Immature natural killer cell (primary cell): Measurements from ENCODE around the gene PSKH1. TPM values are rescaled to one million over a fixed set of nuclear protein-coding genes. Genes with fewer than 3 reads are reported as not detected.
A peak's percentile ranks its signal among the peaks of the same experiment; 100 is the strongest.

Source experiments
- DNase-seq, 3 donors: peaks; one replicate each; pipeline ENCODE4 v3.0.0; 2022; ENCODE audit warnings: mixed read lengths in 1 of 3
- H3K27ac Mint-ChIP-seq, 6 donors: one replicate each; pipeline ENCODE4 v1.8.0; 2020; ENCODE audit warnings: mixed read lengths in 6 of 6, mild to moderate bottlenecking in 5 of 6, inconsistent platforms in 4 of 6, moderate library complexity in 3 of 6
- H3K27me3 Mint-ChIP-seq, 3 donors: one replicate each; pipeline ENCODE4 v1.8.0; 2020 to 2021; ENCODE audit warnings: low read depth in 3 of 3, mild to moderate bottlenecking in 3 of 3, mixed read lengths in 3 of 3, moderate library complexity in 3 of 3, inconsistent platforms in 1 of 3
- H3K36me3 Mint-ChIP-seq, 3 donors: one replicate each; pipeline ENCODE4 v1.8.0; 2020; ENCODE audit warnings: mixed read lengths in 3 of 3, inconsistent platforms in 2 of 3, mild to moderate bottlenecking in 2 of 3
- H3K4me1 Mint-ChIP-seq, 2 donors: one replicate each; pipeline ENCODE4 v1.8.0; 2020; ENCODE audit warnings: inconsistent platforms in 2 of 2, mild to moderate bottlenecking in 2 of 2, mixed read lengths in 2 of 2, moderate library complexity in 1 of 2
- H3K4me3 Mint-ChIP-seq, 5 donors: one replicate each; pipeline ENCODE4 v1.8.0; 2020; ENCODE audit warnings: mild to moderate bottlenecking in 5 of 5, mixed read lengths in 5 of 5, inconsistent platforms in 3 of 5, moderate library complexity in 3 of 5
- H3K9me3 Mint-ChIP-seq, 6 donors: one replicate each; pipeline ENCODE4 v1.8.0; 2020; ENCODE audit warnings: mild to moderate bottlenecking in 6 of 6, mixed read lengths in 6 of 6, inconsistent platforms in 4 of 6, moderate library complexity in 3 of 6
- polyA plus RNA-seq, 3 donors: library from polyadenylated mRNA; unstranded; fragments of 300-500 nt; fragmentation: Illumina TruSeq; gene quantifications; one replicate each; pipeline ENCODE4 v1.2.3, GENCODE V29; 2021

PSKH1 gene
- polyA plus RNA-seq, 3 donors from 2014 or later = 16.4 to 40.6 (median 21.7) TPM

GRCh38 chr16:67961551-67961957 lies 68.5 kb downstream of the PSKH1 start:
- no peak for DNase-seq
- no peak overlapping the region for H3K27ac Mint-ChIP-seq
- H3K4me1 Mint-ChIP-seq = peaks cover under 1 to 4% of the 10 kb centered on the region in 2 donors
- no peaks in the 10 kb centered on the region for H3K9me3 Mint-ChIP-seq
- H3K4me3 Mint-ChIP-seq = no peak overlapping the region
- H3K27me3 Mint-ChIP-seq = no peaks in the 10 kb centered on the region
- H3K36me3 Mint-ChIP-seq = peaks cover 0 to 13% (median 4%) of the 10 kb centered on the region in 3 donors

GRCh38 chr16:67962135-67962534 lies 69.1 kb downstream of the PSKH1 start:
- DNase-seq = no peak
- Mint-ChIP-seq H3K4me3 (no peak overlapping the region), H3K4me1 (peaks cover 6 to 10% of the 10 kb centered on the region in 2 donors)

GRCh38 chr16:67963292-67963661 lies 70.2 kb downstream of the PSKH1 start:
- Mint-ChIP-seq H3K9me3 (no peaks in the 10 kb centered on the region), H3K36me3 (peaks cover 0 to 11% (median 4%) of the 10 kb centered on the region in 3 donors), H3K4me3 (no peak overlapping the region), H3K4me1 (peaks cover 15 to 17% of the 10 kb centered on the region in 2 donors), H3K27me3 (peaks cover 2 to 5% (median 3%) of the 10 kb centered on the region in 3 donors), H3K27ac (peak overlapping the region in 1 of 6 donors; percentile 82)
- no peak for DNase-seq

More at GRCh38 chr16:67962135-67962534, 69.1 kb downstream of the PSKH1 start:
- Mint-ChIP-seq H3K27me3 (peaks cover 0 to under 1% (median 0%) of the 10 kb centered on the region in 3 donors), H3K27ac (no peak overlapping the region), H3K9me3 (no peaks in the 10 kb centered on the region), H3K36me3 (peaks cover 0 to 13% (median 4%) of the 10 kb centered on the region in 3 donors)

- Mint-ChIP-seq H3K4me3 (no peak overlapping the region), H3K36me3 (peaks cover 0 to 8% (median 4%) of the 10 kb centered on the region in 3 donors), H3K27ac (no peak overlapping the region), H3K9me3 (no peaks in the 10 kb centered on the region), H3K4me1 (peaks cover 15 to 19% of the 10 kb centered on the region in 2 donors), H3K27me3 (peaks cover 2 to 8% (median 3%) of the 10 kb centered on the region in 3 donors)
- no peak for DNase-seq
Measured at GRCh38 chr16:67963662-67964321, 70.7 kb downstream of the PSKH1 start.

GRCh38 chr16:67964477-67965131 lies 71.5 kb downstream of the PSKH1 start:
- peaks cover 22 to 24% of the 10 kb centered on the region in 2 donors for H3K4me1 Mint-ChIP-seq
- no peak overlapping the region for H3K4me3 Mint-ChIP-seq
- no peak for DNase-seq
- peaks cover 0 to 8% (median 4%) of the 10 kb centered on the region in 3 donors for H3K36me3 Mint-ChIP-seq
- H3K27me3 Mint-ChIP-seq = peaks cover 2 to 9% (median 3%) of the 10 kb centered on the region in 3 donors
- H3K27ac Mint-ChIP-seq = peak overlapping the region in 2 of 6 donors; percentile 17 to 40
- no peaks in the 10 kb centered on the region for H3K9me3 Mint-ChIP-seq

GRCh38 chr16:67965668-67966548 lies 72.9 kb downstream of the PSKH1 start:
- Mint-ChIP-seq H3K27ac (no peak overlapping the region), H3K4me1 (peaks cover 24 to 25% of the 10 kb centered on the region in 2 donors), H3K4me3 (no peak overlapping the region), H3K27me3 (peaks cover 2 to 9% (median 5%) of the 10 kb centered on the region in 3 donors), H3K9me3 (no peaks in the 10 kb centered on the region), H3K36me3 (peaks cover 0 to 4% (median 3%) of the 10 kb centered on the region in 3 donors)
- no peak for DNase-seq

GRCh38 chr16:67966549-67967182 lies 73.6 kb downstream of the PSKH1 start:
- peak overlapping the region in 5 of 6 donors; percentile 63 to 95 (median 88) for H3K27ac Mint-ChIP-seq
- peaks cover 2 to 9% (median 5%) of the 10 kb centered on the region in 3 donors for H3K27me3 Mint-ChIP-seq
- peaks cover 24 to 25% of the 10 kb centered on the region in 2 donors for H3K4me1 Mint-ChIP-seq
- DNase-seq = no peak
- H3K9me3 Mint-ChIP-seq = no peaks in the 10 kb centered on the region
- H3K36me3 Mint-ChIP-seq = peaks cover 0 to 4% (median 0%) of the 10 kb centered on the region in 3 donors
- peak overlapping the region; percentile 89 to 96 (median 96) for H3K4me3 Mint-ChIP-seq

GRCh38 chr16:67967183-67967957 lies 74.3 kb downstream of the PSKH1 start:
- peak overlapping the region; percentile 89 to 96 (median 96) for H3K4me3 Mint-ChIP-seq
- H3K27me3 Mint-ChIP-seq = peaks cover 2 to 9% (median 5%) of the 10 kb centered on the region in 3 donors
- H3K36me3 Mint-ChIP-seq = peaks cover 0 to 4% (median 0%) of the 10 kb centered on the region in 3 donors
- H3K4me1 Mint-ChIP-seq = peaks cover 24 to 25% of the 10 kb centered on the region in 2 donors
- no peaks in the 10 kb centered on the region for H3K9me3 Mint-ChIP-seq
- DNase-seq = peak; percentile 25 to 41 (median 36)
- peak overlapping the region; percentile 66 to 95 (median 90) for H3K27ac Mint-ChIP-seq

GRCh38 chr16:67967958-67968399 lies 74.9 kb downstream of the PSKH1 start:
- Mint-ChIP-seq H3K4me3 (peak overlapping the region; percentile 89 to 96 (median 96)), H3K27ac (peak overlapping the region; percentile 66 to 95 (median 90)), H3K4me1 (peaks cover 24 to 25% of the 10 kb centered on the region in 2 donors), H3K9me3 (no peaks in the 10 kb centered on the region), H3K36me3 (peaks cover 0 to under 1% (median 0%) of the 10 kb centered on the region in 3 donors), H3K27me3 (peaks cover 2 to 9% (median 5%) of the 10 kb centered on the region in 3 donors)
- peak in 2 of 3 donors; percentile 8 to 32 for DNase-seq

- peak within 1 kb of the TSS; percentile 88 to 96 (median 92) for H3K27ac Mint-ChIP-seq
- peaks cover 2 to 9% (median 5%) of the 10 kb centered on the region in 3 donors for H3K27me3 Mint-ChIP-seq
- H3K9me3 Mint-ChIP-seq = no peaks in the 10 kb centered on the region
- H3K4me1 Mint-ChIP-seq = peaks cover 24 to 25% of the 10 kb centered on the region in 2 donors
- no peaks in the 10 kb centered on the region for H3K36me3 Mint-ChIP-seq
- peak within 1 kb of the TSS; percentile 89 to 96 (median 96) for H3K4me3 Mint-ChIP-seq
- DNase-seq = peak; percentile 85 to 89 (median 85)
Measured at GRCh38 chr16:67968400-67969253, 75.6 kb downstream of the PSKH1 start, which contains the start of gene SLC12A4. Gene SLC12A4 (minus strand): TSS chr16:67968637. CDS start chr16:67968553, 84 bp downstream.

GRCh38 chr16:67969254-67970039 lies 76.4 kb downstream of the PSKH1 start:
- no peaks in the 10 kb centered on the region for H3K36me3 Mint-ChIP-seq
- DNase-seq = peak; percentile 25 to 31 (median 30)
- H3K9me3 Mint-ChIP-seq = no peaks in the 10 kb centered on the region
- H3K4me3 Mint-ChIP-seq = peak overlapping the region; percentile 89 to 94 (median 92)
- peaks cover 2 to 9% (median 5%) of the 10 kb centered on the region in 3 donors for H3K27me3 Mint-ChIP-seq
- H3K27ac Mint-ChIP-seq = peak overlapping the region; percentile 85 to 96 (median 91)
- H3K4me1 Mint-ChIP-seq = peaks cover 24 to 25% of the 10 kb centered on the region in 2 donors
